ENCODE measurements around the gene CLNK.

DNA sequence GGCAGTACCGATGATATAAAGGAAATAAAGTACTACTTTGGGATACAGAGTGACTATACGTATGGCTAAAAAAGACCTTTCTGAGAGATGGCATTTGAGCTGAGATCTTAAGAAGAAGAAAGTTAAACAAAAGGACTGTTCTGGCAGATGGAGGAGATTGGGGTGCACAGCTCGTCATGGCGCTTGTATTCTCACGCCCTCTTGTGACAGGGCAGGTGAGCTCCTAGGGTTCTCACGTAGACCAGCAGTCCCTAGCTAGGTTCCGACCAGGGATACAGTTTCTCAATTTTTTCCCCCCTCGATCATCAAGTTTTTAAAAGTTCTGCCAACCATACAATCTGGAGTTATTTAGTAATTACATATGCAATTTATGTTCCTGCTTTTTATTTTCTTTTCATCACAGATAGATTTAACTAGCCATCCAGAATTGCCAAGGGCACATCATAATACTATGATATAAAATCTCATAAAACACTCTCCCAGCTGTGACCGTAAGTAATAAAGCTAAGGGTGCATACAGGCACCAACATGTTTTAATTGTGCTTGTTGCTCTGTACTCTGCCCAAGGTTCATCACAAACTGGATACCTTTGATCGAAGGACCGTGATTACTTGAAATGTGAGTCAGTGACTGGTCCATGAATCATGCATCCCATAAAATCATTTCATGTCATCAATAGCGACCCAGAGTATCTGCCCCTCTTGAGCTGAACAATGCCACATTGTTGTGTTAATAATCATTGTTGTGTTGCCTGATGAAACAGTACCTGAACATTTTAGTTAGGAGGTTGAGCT, 157.9 kb downstream of the CLNK start:
- no peak for TF ChIP-seq POLR2A (IDR thresholded peaks at IDR 0.05; ENCODE audit: borderline replicate concordance, extremely low read depth, insufficient read depth, insufficient read length)
- TF ChIP-seq YY1 (IDR thresholded peaks at IDR 0.05; ENCODE audit: extremely low read depth, insufficient replicate concordance, low read depth, low read length): no peak
- no peak for TF ChIP-seq ELF1 (IDR thresholded peaks at IDR 0.05; ENCODE audit: borderline replicate concordance, low read depth)
- peak; percentile 33; the same call in 1 of the 2 replicates for TF ChIP-seq POLR2AphosphoS5 (IDR thresholded peaks at IDR 0.05; ENCODE audit: low read depth, low read length)
- TF ChIP-seq, protein P1, sequence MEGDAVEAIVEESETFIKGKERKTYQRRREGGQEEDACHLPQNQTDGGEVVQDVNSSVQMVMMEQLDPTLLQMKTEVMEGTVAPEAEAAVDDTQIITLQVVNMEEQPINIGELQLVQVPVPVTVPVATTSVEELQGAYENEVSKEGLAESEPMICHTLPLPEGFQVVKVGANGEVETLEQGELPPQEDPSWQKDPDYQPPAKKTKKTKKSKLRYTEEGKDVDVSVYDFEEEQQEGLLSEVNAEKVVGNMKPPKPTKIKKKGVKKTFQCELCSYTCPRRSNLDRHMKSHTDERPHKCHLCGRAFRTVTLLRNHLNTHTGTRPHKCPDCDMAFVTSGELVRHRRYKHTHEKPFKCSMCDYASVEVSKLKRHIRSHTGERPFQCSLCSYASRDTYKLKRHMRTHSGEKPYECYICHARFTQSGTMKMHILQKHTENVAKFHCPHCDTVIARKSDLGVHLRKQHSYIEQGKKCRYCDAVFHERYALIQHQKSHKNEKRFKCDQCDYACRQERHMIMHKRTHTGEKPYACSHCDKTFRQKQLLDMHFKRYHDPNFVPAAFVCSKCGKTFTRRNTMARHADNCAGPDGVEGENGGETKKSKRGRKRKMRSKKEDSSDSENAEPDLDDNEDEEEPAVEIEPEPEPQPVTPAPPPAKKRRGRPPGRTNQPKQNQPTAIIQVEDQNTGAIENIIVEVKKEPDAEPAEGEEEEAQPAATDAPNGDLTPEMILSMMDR (IDR thresholded peaks at IDR 0.05 in 2 of 3, conservative IDR thresholded peaks at IDR 0.05 in 1 of 3; ENCODE audit: borderline replicate concordance in 1 of 3, insufficient read depth in 1 of 3, low read depth in 2 of 3, low read length in 2 of 3): peak; percentile 28 to 45 (median 34); a peak in 5 of 6 replicates
- TF ChIP-seq RAD21 (IDR thresholded peaks at IDR 0.05; ENCODE audit: low read depth): peak; percentile 61
- TF ChIP-seq, protein P2, sequence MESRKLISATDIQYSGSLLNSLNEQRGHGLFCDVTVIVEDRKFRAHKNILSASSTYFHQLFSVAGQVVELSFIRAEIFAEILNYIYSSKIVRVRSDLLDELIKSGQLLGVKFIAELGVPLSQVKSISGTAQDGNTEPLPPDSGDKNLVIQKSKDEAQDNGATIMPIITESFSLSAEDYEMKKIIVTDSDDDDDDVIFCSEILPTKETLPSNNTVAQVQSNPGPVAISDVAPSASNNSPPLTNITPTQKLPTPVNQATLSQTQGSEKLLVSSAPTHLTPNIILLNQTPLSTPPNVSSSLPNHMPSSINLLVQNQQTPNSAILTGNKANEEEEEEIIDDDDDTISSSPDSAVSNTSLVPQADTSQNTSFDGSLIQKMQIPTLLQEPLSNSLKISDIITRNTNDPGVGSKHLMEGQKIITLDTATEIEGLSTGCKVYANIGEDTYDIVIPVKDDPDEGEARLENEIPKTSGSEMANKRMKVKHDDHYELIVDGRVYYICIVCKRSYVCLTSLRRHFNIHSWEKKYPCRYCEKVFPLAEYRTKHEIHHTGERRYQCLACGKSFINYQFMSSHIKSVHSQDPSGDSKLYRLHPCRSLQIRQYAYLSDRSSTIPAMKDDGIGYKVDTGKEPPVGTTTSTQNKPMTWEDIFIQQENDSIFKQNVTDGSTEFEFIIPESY (IDR thresholded peaks at IDR 0.05; ENCODE audit: extremely low read depth, insufficient replicate concordance, low read length): no peak
- TF ChIP-seq ZFX (IDR thresholded peaks at IDR 0.05): no peak
- TF ChIP-seq EZH2 (IDR thresholded peaks at IDR 0.05): no peak
- 0 out of 2 replicates have a peak, but pooled peaks have one; percentile 49 for TF ChIP-seq SIN3A (IDR thresholded peaks at IDR 0.05; ENCODE audit: low read depth)
- TF ChIP-seq, protein P3, sequence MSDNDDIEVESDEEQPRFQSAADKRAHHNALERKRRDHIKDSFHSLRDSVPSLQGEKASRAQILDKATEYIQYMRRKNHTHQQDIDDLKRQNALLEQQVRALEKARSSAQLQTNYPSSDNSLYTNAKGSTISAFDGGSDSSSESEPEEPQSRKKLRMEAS (IDR thresholded peaks at IDR 0.05): no peak
- TF ChIP-seq, protein P4, sequence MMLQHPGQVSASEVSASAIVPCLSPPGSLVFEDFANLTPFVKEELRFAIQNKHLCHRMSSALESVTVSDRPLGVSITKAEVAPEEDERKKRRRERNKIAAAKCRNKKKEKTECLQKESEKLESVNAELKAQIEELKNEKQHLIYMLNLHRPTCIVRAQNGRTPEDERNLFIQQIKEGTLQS (IDR thresholded peaks at IDR 0.05): no peak
- TF ChIP-seq, protein P5, sequence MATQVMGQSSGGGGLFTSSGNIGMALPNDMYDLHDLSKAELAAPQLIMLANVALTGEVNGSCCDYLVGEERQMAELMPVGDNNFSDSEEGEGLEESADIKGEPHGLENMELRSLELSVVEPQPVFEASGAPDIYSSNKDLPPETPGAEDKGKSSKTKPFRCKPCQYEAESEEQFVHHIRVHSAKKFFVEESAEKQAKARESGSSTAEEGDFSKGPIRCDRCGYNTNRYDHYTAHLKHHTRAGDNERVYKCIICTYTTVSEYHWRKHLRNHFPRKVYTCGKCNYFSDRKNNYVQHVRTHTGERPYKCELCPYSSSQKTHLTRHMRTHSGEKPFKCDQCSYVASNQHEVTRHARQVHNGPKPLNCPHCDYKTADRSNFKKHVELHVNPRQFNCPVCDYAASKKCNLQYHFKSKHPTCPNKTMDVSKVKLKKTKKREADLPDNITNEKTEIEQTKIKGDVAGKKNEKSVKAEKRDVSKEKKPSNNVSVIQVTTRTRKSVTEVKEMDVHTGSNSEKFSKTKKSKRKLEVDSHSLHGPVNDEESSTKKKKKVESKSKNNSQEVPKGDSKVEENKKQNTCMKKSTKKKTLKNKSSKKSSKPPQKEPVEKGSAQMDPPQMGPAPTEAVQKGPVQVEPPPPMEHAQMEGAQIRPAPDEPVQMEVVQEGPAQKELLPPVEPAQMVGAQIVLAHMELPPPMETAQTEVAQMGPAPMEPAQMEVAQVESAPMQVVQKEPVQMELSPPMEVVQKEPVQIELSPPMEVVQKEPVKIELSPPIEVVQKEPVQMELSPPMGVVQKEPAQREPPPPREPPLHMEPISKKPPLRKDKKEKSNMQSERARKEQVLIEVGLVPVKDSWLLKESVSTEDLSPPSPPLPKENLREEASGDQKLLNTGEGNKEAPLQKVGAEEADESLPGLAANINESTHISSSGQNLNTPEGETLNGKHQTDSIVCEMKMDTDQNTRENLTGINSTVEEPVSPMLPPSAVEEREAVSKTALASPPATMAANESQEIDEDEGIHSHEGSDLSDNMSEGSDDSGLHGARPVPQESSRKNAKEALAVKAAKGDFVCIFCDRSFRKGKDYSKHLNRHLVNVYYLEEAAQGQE (IDR thresholded peaks at IDR 0.05; ENCODE audit: low read depth): no peak

Data from HCT116 (cell line).